GM19324 (cell line): Measurements from ENCODE around the gene HECTD3.
"Not testable (repeated sequence)": the region's sequence is repeated elsewhere in the genome, so short reads cannot be mapped to it uniquely, and the experiment has no call there.

Experiments used
- ATAC-seq: cut with Tn5 transposase; IDR thresholded peaks from one replicate; pipeline ENCODE4 v1.9.1; 2021; ENCODE audit warnings: mild to moderate bottlenecking, moderate library complexity; ENCODE audit not compliant: unreplicated experiment, low FRiP score

Gene HECTD3

GRCh38 chr1:45015683-45016082, 4.6 kb upstream of the HECTD3 start:
- ATAC-seq, result no peak

- no peak for ATAC-seq
Observed at GRCh38 chr1:45014321-45015028, 3.4 kb upstream of the HECTD3 start.

GRCh38 chr1:45013551-45014209, 2.6 kb upstream of the HECTD3 start:
- ATAC-seq, result no peak

- ATAC-seq, result no peak
Observed at GRCh38 chr1:45012639-45013278, 1.6 kb upstream of the HECTD3 start.

- ATAC-seq, result peak; percentile 65
Observed at GRCh38 chr1:45011837-45012638, 914 bp upstream of the HECTD3 start, which contains the start of gene UROD. TSS of gene UROD (plus strand) at chr1:45012254. CDS start at chr1:45012266, 12 bp downstream.

GRCh38 chr1:45009956-45010854, 919 bp downstream of the HECTD3 start:
- ATAC-seq, result no peak

GRCh38 chr1:45009296-45009865, 1.7 kb downstream of the HECTD3 start:
- ATAC-seq, result no peak

GRCh38 chr1:45008516-45008915, 2.6 kb downstream of the HECTD3 start:
- no peak for ATAC-seq

GRCh38 chr1:45008076-45008475, 3.0 kb downstream of the HECTD3 start:
- no peak for ATAC-seq

GRCh38 chr1:45007311-45007710, 3.8 kb downstream of the HECTD3 start:
- no peak for ATAC-seq

- ATAC-seq, result no peak
Observed at GRCh38 chr1:45005761-45006160, 5.4 kb downstream of the HECTD3 start.

- ATAC-seq, result no peak
Observed at GRCh38 chr1:45004281-45004920, 6.7 kb downstream of the HECTD3 start.

- no peak for ATAC-seq
Observed at GRCh38 chr1:45003741-45004140, 7.4 kb downstream of the HECTD3 start.

- ATAC-seq, result no peak
Observed at GRCh38 chr1:45002650-45003645, 8.2 kb downstream of the HECTD3 start.

- not testable (repeated sequence) for ATAC-seq
Observed at GRCh38 chr1:45001576-45001975, 9.5 kb downstream of the HECTD3 start.

- ATAC-seq, result no peak
Observed at GRCh38 chr1:45001011-45001481, 10.1 kb downstream of the HECTD3 start.

- ATAC-seq, result no peak
Observed at GRCh38 chr1:44999232-44999631, 11.9 kb downstream of the HECTD3 start.
